GM18861 (cell line): Measurements from ENCODE around the gene MGAT5.

ENCODE experiments used
- ATAC-seq: cut with Tn5 transposase; IDR thresholded peaks from one replicate; pipeline ENCODE4 v1.9.1; 2021; ENCODE audit not compliant: unreplicated experiment

Gene MGAT5

DNA sequence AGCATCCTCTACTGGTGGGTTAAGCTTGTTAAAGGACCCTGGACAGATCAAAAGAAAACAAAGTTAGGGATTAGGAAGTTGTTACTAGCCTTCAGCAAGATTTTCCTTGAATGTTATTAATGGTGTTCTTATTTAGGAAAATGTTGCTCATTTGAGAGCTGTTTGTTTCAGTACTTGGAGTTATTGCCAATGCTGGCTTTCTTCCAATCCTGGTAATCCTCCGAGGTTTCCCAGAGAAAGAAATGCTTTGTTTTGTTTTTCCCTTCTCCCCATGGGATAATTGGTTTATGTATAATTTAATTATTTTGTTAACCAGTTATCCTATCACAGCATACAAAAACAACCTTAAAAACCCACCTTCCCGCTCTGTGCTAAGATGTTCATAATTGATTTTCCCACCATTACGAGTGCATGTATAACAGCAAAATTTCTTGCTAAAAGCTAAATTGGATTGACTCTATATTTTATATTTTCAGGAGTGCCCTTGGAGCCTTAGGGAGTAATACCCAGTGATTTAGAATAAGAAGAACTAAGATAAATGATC, 79.8 kb downstream of the MGAT5 start:
- ATAC-seq = no peak

DNA sequence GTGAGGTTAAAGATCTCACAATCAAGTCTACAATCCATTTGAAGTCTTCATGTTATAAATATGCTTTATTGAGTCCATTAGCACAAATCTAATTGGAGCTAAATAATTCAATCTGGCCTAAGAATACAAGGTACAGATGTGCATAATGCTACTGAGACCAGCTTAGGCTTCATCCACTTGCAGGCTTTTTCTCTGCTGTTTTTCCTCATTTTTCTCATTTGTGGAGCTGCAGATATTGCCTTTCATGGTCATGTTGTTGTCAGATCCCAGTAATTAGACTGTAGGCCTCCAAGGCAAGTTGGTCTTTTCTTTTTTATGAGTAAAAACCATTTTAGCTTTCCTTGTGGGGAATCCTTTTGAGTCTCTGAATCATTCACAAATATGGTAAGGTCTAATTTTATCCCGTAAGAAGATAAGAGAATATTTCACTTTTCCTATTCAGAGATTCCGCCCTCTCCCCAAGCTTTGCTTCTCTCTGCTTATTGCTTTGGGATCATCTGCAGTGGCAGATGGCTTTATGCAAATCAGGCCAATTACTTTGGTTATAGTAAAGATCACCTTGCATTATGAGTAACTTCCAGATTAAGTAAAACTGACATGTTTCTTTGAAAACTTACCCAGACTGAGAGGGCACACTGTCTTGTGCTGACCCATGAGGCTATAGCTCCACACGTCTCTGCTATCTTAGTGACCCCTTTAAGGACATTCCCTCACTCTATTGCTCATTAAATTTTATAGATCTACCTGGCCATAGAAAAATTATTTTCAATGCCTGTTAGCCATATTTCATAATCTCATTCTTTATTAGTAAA, 80.9 kb downstream of the MGAT5 start:
- ATAC-seq = no peak

DNA sequence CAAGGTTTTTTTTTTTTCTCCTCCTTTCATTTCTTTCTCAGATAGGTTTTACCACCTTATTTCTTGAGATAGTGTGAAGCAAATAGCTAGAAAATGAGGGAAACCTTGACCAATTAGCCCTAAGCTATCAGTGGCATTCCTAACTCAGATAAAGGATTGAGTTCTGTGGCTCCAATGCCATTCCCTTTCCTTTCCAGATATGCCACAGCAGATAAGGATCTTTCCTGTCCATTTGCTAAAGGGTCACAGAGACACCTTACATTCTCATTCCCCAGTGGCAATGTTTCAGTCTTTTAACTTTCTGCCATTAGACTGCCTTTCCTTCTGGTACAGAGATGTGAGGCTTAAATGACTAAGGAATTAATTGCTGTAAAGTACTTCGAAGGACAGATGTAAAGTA, 81.7 kb downstream of the MGAT5 start:
- no peak for ATAC-seq

GRCh38 chr2:134336352-134336751, 82.5 kb downstream of the MGAT5 start:
- ATAC-seq = peak; percentile 99

GRCh38 chr2:134336921-134337320, 83.0 kb downstream of the MGAT5 start:
- no peak for ATAC-seq

DNA sequence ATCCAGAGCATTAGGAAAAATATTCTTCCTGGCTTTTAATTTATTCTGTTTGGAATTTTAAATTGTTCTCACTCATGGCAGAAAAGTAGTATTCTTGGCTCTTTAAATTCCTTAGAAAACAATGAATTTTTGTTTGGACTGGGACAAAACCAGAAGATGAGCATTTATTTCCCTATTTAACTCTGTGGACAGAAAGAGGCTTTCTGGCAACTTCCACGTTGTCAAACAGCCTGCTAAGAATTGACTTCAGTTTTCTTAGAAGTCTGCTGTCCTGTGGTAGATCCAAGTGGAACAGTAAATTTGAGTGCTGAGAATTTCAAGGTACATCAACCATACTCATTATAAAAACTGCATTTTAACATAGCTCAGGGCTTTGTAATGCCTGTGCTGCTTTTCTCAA, 83.8 kb downstream of the MGAT5 start:
- no peak for ATAC-seq

GRCh38 chr2:134338208-134338607, 84.3 kb downstream of the MGAT5 start:
- ATAC-seq = no peak

GRCh38 chr2:134341476-134341875, 87.6 kb downstream of the MGAT5 start:
- no peak for ATAC-seq

GRCh38 chr2:134344954-134345697, 91.3 kb downstream of the MGAT5 start:
- no peak for ATAC-seq

DNA sequence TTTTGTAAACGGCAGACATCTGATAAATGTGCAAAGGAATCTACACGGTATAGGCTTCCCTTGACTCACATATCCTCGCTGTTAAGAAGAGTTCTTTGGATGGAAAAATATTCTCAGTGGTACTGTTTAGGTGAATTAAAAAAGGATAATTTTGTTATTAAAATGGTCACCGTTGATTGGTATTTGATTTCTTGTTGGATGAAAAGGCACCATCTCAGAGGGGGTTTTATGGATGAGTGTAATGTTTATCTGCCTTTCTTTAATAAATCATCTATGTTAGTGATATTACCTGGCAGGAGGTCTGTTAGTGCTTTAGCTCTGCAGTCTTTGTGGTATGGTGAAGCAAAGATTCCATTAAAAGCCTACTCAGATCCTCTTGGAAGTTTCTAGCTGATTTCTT, 92.3 kb downstream of the MGAT5 start:
- ATAC-seq = no peak

DNA sequence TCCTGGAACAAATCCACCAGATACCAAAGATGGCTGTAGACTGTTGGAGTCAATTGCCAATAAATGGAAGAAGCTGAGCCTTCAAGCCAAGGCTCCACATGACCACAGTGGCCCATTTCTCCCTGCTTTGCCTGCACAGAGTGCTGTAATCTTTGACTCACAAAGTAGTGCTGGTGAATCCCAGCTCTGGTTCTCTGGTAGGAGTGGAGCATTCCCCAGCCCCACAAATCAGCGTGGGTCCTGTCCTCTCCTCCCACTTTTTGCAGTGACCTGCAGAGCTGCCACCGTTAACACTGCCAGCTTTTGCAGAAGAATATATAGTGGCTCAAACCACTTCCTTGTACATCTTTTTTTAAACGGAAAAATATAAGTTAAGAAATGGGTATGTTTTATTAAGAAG, 93.9 kb downstream of the MGAT5 start:
- ATAC-seq = no peak

GRCh38 chr2:134348239-134348638, 94.4 kb downstream of the MGAT5 start:
- ATAC-seq = no peak

GRCh38 chr2:134348760-134349159, 94.9 kb downstream of the MGAT5 start:
- no peak for ATAC-seq

DNA sequence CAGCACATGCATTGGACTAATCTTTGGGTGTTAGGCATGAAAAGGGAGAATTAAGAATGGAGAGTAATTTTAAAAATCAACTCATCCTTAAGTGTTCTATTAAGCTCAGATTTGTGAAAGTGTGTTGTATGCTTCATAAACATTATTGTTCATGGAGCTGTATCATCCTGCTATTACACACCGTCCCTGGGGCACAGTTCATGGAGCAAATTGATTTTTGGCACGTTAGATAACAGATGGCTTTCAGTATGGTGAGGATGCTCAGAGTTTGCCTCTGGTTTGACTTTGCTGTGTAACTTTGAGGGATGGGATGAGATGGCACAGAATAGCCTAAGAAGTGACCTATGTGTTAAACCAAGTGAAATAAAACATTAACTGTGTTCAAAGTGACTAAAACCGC, 97.1 kb downstream of the MGAT5 start:
- no peak for ATAC-seq

- ATAC-seq = no peak
Observed at GRCh38 chr2:134351899-134352298, 98.0 kb downstream of the MGAT5 start.

GRCh38 chr2:134352844-134353243, 99.0 kb downstream of the MGAT5 start:
- ATAC-seq = no peak

DNA sequence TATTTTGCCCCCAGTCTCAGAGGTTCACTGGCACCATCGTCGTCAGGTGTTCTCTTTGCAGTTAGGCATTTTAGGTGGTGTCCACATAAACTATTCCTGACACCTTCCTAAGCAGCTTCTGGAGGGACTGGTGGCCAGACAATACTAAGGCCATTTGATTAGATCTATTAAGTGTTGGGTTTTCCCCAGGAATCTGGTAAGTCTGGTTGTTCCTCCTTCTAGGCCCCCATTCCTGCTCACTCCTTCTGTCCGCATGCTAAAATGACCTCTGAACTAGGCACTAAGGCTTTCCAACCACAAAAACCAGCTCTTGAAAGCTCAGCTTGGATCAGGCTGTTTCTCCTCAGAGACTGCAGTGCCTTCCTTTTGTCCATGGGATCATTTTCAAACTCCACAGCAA, 100.7 kb downstream of the MGAT5 start:
- ATAC-seq = no peak

GRCh38 chr2:134357814-134358213, 103.9 kb downstream of the MGAT5 start:
- no peak for ATAC-seq

DNA sequence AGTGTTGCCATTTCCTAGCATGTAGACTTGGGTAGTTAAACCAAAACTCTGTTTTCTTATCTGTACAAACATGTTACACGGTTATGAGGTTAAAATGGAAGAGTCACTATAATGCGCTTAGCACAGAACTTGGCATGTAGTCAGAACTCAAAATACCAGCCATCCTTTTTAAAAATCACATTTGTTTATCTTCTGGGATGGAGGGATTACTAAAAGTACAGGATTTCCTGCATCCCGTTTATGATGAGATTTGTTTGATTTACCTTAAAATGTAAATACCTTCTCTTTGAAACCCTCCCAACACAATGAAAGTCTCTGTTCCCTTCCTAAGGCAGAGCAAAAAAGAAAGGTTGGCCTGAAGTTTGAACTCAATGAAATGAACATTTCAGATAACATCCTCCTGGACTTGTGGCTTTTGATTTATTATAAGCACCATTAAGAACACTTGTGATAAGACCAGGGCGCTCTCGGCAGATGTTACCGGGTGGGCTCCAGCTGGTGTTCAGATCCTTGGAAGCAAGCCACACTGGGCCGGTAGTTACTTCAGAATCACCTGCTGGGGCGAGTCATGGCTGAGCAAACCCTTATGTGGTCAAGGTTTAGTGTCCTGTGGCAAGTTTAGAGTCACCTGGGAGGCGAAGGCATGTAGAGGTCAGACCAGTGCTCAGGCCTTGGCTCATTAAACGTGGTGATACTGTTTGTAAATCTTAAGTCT, 105.7 kb downstream of the MGAT5 start:
- no peak for ATAC-seq

DNA sequence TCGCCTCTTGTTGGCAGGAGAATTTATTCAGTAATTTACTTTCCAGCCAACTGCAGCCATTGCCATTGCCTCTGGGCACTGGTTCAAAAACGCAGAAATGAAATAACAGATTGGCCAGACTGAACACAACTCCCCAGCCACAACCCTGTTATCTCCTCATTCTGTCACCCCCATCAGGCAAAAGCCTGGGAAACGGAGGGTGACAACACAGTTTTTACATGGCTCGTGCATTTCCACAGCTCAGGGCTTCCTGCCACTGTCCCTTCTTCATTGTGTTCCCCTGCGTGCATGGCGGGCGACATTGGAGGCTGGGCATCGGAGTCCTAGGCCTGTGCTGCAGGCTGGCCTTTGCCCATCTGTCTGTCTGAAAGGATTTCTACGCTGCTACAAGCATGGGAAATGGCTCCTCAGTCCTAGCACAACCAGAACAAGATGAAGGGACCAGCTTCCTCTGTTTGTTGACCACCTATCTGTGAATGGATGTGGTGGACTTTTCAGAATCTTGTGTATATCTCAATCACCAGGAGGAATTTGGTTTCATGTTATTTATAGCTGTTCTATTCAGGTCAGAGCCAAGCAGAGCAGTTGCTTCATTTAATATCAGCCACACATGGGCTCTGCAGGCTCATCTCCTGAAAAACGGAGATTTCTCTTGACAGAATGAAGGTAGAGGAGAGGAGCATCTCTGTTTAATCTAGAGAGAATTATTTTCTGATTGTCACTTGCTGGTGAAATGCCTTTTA, 107.0 kb downstream of the MGAT5 start:
- no peak for ATAC-seq

DNA sequence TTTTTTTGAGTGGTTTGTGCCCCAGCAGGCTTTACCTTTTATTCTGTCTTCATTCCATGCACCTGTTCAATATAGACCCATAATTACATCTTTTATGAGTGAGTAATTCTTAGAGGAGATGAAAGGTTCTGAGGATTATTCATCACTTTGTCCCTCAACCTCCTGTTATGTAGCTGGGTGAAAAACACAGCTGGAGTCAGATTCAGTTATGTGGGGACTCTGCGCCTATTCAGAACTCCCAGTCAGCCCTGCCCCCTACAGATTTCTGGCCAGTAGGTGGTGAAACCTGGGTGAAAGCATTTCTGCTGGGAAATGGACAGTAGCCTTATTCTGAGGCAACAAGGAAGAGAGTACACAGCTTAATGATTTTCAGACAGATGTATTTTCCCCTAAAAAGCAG, 107.8 kb downstream of the MGAT5 start:
- ATAC-seq = no peak
